Fibroblast of the conjunctiva (primary cell): Measurements from ENCODE around the gene OCA2.

Experiments used
- DNase-seq: peaks from one replicate; pipeline ENCODE4 v3.0.0-alpha.2; 2010; ENCODE audit warnings: low read depth

OCA2 gene

GRCh38 chr15:28104326-28104725 is 5.2 kb upstream of the OCA2 start:
- no peak for DNase-seq

- DNase-seq, result no peak
Observed at GRCh38 chr15:28103831-28104230, 4.7 kb upstream of the OCA2 start.

DNA sequence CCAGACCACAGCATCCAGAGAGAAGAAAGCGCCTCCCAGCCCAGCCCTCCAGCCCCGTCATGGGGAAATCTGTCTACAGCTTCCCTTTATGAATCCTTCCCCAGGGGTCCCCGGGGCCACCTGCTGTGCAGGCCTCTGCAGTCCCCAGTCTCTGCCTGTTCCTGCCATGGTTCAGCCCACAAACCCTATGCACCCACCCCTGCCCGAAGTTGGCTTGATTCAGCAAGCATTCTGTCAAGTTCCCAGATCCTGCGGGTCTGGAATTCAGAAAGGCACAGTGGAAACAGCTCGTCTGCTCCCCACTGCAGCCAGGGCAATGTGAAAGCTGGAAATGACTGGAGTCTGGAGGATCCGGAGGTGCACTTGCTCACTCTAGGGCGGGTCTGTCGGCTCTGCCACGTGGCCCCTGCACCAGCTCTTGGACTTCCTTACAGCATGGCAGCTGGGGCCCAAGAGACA is 2.9 kb upstream of the OCA2 start:
- DNase-seq, result no peak

DNA sequence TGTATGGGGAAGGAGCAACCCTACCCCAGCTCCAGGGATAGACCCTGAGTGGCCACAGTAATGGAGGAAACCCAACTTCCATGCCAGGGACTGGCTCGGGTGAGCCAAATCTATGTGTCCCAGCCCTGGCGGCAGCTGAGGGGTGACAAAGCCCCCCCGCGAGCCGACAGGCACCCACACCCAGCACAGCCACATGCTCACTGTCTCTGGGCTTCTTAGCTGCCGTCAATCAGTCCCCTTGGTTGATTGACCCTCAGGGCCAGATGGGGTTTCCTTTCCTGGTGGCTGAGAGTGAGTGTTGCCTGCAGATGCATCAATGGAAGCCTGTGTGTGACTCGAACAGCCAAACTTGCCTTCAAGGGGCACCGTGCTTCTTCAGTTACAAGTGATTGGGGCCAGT is 2.1 kb upstream of the OCA2 start:
- DNase-seq, result no peak

DNA sequence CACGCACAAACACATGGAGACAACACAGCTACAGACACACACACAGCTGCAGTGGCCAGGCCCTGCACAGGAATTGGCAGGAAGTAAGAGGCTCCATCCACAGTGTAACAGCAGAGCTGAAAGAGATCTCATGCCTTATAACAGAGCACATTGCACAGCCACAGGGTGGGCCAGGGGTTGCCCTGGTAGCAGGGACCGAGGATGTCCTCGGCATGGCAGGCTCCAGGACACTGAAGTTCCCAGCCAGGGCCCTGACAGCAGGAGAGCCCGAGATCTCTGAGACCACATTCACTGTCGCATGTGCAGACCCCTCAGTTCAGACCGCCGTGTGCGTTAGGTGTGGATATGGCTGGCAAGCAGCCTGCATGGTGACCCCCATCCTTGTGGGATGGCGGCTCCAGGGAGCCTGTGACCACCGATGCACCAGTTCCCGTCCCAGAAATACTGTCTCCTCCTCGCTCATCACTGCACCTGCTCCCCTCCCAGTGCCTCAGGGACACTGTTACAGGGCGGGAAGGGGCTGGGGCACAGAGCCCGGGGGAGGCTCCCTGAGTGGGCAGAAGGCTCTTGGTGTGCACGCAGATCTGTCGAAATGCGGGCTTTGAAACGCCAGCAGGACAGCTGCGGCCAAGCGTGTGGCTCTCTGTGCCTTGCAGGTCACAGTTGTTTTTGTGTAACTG is 1.5 kb upstream of the OCA2 start:
- no peak for DNase-seq

GRCh38 chr15:28099555-28100140 is 533 bp upstream of the OCA2 start:
- no peak for DNase-seq

DNA sequence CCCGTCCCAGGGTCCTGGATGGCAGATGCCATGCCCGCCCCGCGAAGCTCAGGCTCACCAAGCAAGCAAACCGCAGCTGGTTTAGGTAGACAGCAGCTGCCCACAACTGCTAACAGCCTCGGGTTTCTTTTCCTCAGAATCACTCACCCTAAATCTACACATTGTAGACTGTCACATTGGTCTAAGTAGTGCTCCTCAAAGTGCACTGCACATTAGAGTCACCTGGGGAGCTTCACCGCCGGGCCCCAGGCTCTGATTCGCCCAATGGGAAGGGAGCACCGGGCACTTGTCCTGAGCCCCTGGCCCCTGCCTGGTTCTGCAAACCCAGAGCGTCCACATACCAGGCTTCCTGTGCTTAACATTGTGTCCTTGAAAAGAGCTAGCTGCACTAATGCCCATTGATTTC is 752 bp downstream of the OCA2 start:
- DNase-seq, result no peak

- no peak for DNase-seq
Observed at GRCh38 chr15:28097656-28098359, 1.3 kb downstream of the OCA2 start.

GRCh38 chr15:28096670-28097431 is 2.3 kb downstream of the OCA2 start:
- no peak for DNase-seq

- DNase-seq, result no peak
Observed at GRCh38 chr15:28096411-28096669, 2.8 kb downstream of the OCA2 start.

- DNase-seq, result no peak
Observed at GRCh38 chr15:28094732-28095521, 4.2 kb downstream of the OCA2 start.

DNA sequence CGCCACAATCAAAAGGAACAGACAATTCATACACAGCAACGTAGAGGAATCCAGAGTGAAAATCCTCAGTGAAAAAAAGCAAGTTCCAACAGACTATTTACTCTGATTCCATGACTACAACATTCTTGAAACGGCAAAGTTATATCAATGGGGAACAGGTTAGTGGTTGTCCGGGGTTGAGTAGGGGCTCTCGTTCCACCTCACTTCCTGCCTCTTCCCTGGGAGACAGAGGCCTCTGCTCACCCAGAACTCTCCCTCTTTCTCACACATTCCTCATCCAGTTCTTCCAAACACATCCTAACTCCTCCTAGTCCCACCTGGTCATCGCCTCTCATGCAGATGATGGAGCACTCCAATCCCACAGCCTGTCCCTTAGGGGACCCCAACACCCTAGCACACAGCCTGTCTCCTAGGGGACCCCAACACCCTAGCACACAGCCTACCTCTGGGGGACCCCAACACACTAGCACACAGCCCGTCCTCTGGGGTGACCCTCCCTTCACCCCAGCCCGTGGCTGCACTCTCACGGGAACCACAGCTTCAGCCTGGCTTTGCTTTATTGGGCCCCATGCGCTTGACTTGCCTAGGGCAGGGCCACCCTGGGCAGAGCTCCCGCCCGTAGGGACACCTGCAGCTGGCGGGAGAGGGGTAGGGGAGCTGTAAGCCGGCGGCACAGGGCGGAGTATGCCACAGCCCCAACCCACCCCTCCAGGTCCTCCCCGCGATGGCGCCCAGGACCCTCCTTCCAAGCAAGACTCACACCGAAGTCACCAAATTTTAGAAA is 5.2 kb downstream of the OCA2 start:
- DNase-seq, result no peak

GRCh38 chr15:28091313-28091712 is 7.8 kb downstream of the OCA2 start:
- no peak for DNase-seq

DNA sequence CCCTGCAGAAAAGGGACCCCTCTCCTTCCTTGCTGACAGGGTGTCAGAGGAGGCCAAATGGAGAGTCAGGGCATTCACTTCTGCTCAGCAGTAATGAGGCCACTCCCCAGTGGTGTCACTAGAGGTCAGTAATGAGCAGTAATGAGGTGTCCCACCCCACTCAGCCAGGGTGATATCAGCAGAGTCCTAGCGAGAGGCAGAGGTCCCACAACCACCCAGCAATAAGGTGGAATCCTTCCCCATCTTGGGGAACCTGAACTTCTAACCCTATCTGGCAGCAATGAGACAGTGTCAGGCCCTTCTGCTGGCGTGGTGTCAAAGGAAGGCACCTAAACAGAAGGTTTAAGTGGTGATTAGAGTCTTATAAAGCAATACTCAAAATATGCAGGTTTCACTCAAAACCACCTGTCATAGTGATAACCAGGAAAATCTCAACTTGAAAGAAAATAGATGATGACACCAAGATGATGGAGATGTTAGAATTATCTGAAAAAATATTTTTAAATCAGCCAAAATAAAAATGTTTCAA is 12.9 kb downstream of the OCA2 start:
- peak; percentile 17 for DNase-seq

DNA sequence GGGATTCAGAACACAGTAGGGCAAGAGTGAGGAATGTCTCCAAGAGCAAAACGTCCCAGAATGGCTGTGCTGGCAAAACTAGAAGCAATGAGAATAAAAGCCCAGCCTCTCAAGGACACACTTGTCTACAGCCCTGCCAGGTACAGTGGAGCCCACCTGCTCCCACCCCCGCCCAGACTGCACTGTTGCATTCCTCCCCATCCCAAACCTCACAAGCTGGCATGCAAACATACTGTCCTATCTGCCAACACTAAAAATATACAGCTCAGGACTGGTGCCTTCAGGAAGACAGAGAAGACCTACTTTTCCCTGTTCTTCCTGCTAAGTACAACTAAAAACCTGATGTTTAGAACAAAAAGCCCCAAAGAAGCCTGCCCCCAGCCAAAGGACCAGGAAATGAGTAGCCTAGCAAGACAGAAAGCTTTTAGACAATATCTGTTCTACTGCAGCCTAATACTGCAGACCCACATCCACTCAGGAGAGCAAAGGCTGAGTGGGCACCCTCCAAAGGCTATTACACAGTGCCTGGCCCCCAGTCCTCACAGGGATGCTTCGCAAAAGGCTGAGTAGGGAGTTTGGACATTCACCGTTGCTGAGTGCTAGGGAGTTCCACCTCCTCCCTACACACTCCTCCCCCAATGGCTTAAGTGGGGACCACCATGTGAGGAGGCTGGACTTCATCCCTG is 13.5 kb downstream of the OCA2 start:
- no peak for DNase-seq

GRCh38 chr15:28084547-28084946 is 14.6 kb downstream of the OCA2 start:
- no peak for DNase-seq

- no peak for DNase-seq
Observed at GRCh38 chr15:28082891-28083684, 16.0 kb downstream of the OCA2 start.

DNA sequence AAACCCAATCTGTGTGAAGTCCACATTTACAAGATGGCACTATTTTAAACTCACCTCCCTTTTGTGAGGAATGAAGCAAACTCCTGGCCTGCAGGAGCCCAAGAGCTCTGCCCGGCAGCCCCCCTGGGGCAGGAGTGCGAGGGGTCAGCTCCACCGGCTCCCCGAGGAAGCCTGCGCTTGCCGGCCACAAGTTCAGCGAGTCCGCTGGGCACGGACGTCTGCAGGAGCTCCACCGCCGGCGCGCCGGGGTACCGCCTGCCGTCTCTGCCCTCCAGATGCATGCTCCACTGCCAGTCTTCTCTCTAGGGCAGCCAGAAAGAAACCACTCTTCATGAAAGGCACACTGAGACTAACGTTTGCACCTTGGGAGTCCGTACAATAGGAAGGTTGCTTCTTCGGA is 17.5 kb downstream of the OCA2 start:
- no peak for DNase-seq

- no peak for DNase-seq
Observed at GRCh38 chr15:28080386-28080785, 18.7 kb downstream of the OCA2 start.
